Measurements from ENCODE around the gene MMS19. TPM values are rescaled to one million over a fixed set of nuclear protein-coding genes. Genes with fewer than 3 reads are reported as not detected.

The MMS19 gene
- total and polyA plus RNA-seq, 10 of the 15 experiments (the other 5 are each of a cell fraction or from before 2014, with no cell fraction given), result 40.2 to 112 (median 69.0) TPM

- TF ChIP-seq ZBTB4 (CRISPR knock-in tag; IDR thresholded peaks at IDR 0.05), result no peak
- no peak for TF ChIP-seq CBX3 (IDR thresholded peaks at IDR 0.05; ENCODE audit: borderline replicate concordance, low read depth)
- 0 out of 2 replicates have a peak, but pooled peaks have one; percentile 30 for TF ChIP-seq ZNF207 (IDR thresholded peaks at IDR 0.05; ENCODE audit: borderline replicate concordance)
- TF ChIP-seq IRF3 (IDR thresholded peaks at IDR 0.05), result no peak
- TF ChIP-seq EZH2 (IDR thresholded peaks at IDR 0.05; ENCODE audit: borderline replicate concordance, control insufficient read depth, low read depth, low read length), result no peak
- peak in 1 of 2 experiments; percentile 30; a peak in 1 of 4 replicates for TF ChIP-seq ETV6 (conservative IDR thresholded peaks at IDR 0.05 in 1 of 2, IDR thresholded peaks at IDR 0.05 in 1 of 2; ENCODE audit: borderline replicate concordance in 1 of 2, low read depth in 1 of 2)
- no peak for TF ChIP-seq ZNF384 (IDR thresholded peaks at IDR 0.05; ENCODE audit: borderline replicate concordance, low read depth, low read length)
- no peak for TF ChIP-seq SPI1 (IDR thresholded peaks at IDR 0.05; ENCODE audit: borderline replicate concordance, insufficient read depth, low read depth, low read length)
- TF ChIP-seq CREM (IDR thresholded peaks at IDR 0.05; ENCODE audit: low read depth), result peak; percentile 59; the same call in 1 of the 2 replicates
- TF ChIP-seq E2F8 (IDR thresholded peaks at IDR 0.05; ENCODE audit: low read depth, partially characterized antibody), result no peak
- peak; percentile 89 for TF ChIP-seq USF1 (IDR thresholded peaks at IDR 0.05; ENCODE audit: borderline replicate concordance, extremely low read length, insufficient read depth, low read depth, low read length)
- TF ChIP-seq MLLT1 (IDR thresholded peaks at IDR 0.05), result 0 out of 2 replicates have a peak, but pooled peaks have one; percentile 47
Observed at GRCh38 chr10:97498076-97498840, at the start of gene MMS19 (continued).
